Measurements from ENCODE around the gene MPP1. TPM values are rescaled to one million over a fixed set of nuclear protein-coding genes. Genes with fewer than 3 reads are reported as not detected.

The MPP1 gene
- total and polyA plus RNA-seq, 3 experiments from 2014 or later: 12.8 to 14.7 (median 13.0) TPM

DNA sequence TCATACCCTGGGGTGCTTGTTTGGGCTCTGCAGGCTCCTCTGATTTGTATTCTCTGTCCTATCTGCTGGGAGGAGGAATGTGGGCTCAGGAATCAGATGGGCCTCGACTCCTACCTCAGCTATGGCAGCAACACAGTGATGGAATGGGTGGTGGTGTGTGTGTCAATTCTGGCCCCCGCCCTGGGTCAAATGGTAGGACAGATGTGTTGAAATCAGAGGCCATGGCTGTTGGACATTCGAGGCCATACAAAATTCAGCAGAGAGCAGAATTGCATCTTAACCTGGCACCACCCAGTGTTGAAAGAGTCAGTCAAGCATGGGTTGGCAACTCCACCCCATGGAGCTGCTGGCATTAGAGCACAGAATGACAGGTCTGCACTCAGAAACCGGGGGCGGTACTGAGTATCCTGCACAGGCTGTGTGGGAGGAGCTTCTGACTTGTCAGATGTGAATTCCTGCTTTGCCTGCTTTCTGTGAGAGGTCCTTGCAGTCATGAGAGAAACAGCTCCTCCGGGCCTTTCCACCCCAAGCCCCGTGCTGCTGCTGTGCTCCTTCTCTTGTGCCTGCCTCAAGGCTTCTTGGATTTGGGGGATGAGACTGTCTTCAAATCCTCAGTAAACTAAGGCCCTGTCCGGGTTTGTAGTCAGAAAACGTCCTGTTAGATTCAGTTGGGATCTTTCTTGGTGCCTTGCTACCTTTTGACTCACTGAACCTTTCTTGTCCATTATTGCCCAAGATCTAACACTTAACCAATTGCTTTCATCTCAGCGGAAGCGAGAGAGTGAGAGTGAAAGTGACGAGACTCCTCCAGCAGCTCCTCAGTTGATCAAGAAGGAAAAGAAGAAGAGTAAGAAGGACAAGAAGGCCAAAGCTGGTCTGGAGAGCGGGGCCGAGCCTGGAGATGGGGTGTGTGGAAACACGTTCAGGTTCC lies 29.6 kb downstream of the MPP1 start:
- Histone ChIP-seq H3K9me3 (ENCODE audit: low read length) (no peaks in the 10 kb centered on the region), H3K27ac (ENCODE audit: low read depth, low read length) (no peak overlapping the region), H3K4me1 (ENCODE audit: insufficient read depth, low read length) (no peaks in the 10 kb centered on the region), H3K4me3 (ENCODE audit: low read length) (no peak overlapping the region), H3K36me3 (ENCODE audit: insufficient read depth, low read length) (peaks cover 33% of the 10 kb centered on the region), H3K27me3 (ENCODE audit: insufficient read depth, low read length, poor library complexity, severe bottlenecking) (no peaks in the 10 kb centered on the region)
- ChIA-PET POLR2A (no interaction called here), CTCF (no interaction called here)
- H3K4me1 Mint-ChIP-seq: peaks cover 0 to 2% (median 0%) of the 10 kb centered on the region in 3 donors
- H3K27me3 Mint-ChIP-seq: peaks cover 0 to 3% of the 10 kb centered on the region in 2 donors
- H3K9me3 Mint-ChIP-seq: peaks cover 0 to 2% (median 0%) of the 10 kb centered on the region in 5 donors
- H3K27ac Mint-ChIP-seq: peak overlapping the region in 2 of 8 donors; percentile 52 to 76
- H3K4me3 Mint-ChIP-seq: no peak overlapping the region
- DNase-seq: no peak
- peaks cover 0 to 69% (median 5%) of the 10 kb centered on the region in 3 donors for H3K36me3 Mint-ChIP-seq

DNA sequence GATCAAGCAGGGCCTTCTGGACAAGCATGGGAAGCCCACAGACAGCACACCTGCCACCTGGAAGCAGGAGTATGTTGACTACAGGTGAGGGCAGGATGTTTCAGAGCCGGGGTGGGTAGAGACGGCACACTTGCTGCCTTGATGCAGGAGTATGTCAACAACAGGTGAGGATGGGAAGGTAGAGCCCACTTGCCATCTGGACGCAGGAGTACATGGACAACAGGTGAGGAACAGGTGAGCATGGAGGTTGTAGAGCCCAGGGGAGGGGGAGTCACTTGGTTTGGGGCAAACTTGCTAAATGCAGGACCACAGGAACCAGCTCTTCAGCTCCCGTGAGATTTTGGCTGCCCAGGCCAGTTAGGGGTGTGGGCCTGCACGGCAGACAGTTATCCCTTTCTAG lies 30.7 kb downstream of the MPP1 start:
- Mint-ChIP-seq H3K4me1 (peaks cover 0 to 4% (median 0%) of the 10 kb centered on the region in 3 donors), H3K4me3 (no peak overlapping the region), H3K9me3 (peaks cover 0 to 2% (median 0%) of the 10 kb centered on the region in 5 donors), H3K27me3 (peaks cover 0 to 5% of the 10 kb centered on the region in 2 donors), H3K27ac (peak overlapping the region in 2 of 8 donors; percentile 77 to 80), H3K36me3 (peaks cover 0 to 77% (median 5%) of the 10 kb centered on the region in 3 donors)
- Histone ChIP-seq H3K4me3 (ENCODE audit: low read length) (no peak overlapping the region), H3K27ac (ENCODE audit: low read depth, low read length) (no peak overlapping the region), H3K4me1 (ENCODE audit: insufficient read depth, low read length) (no peaks in the 10 kb centered on the region), H3K27me3 (ENCODE audit: insufficient read depth, low read length, poor library complexity, severe bottlenecking) (no peaks in the 10 kb centered on the region), H3K36me3 (ENCODE audit: insufficient read depth, low read length) (peaks cover 36% of the 10 kb centered on the region), H3K9me3 (ENCODE audit: low read length) (no peaks in the 10 kb centered on the region)
- ChIA-PET CTCF (no interaction called here), POLR2A (no interaction called here)
- DNase-seq: no peak

DNA sequence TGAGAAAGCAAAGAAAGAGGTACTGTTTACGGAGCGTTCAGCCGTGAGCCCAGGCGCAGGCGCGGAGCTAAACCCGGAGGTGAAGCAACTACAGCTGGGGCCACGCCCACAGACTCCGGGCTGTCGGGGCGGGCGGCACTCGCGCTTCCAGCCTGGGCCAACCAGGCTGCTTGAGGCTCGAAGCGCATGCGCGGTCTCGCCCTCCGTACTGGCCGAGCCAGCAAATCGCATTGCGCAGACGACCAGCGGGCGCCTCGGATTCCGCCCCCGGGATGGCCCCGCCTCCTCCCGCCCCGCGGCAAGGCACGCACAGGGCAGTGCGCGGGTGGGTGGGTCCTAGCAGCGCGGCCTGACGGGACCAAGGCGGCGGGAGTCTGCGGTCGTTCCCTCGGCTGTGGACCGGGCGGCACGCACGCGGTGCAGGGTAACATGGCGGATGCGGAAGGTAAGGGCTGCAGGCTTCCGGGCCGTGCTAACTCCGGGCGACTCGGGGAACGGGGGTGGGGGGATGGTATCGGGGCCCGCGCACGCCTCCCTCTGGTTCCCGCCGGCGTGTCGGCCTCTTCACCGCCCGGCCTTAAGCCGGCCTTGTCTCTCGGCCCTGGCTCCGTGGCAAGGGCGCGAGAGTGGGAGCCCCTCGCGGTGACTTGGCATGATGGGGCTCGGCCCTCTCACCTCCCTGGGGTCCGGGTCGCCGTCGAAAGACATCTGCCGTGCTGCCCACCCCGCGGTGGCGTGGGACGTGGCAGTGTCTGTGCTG lies 42.6 kb downstream of the MPP1 start, which contains the start of gene DKC1:
Gene DKC1 (plus strand): TSS at position 328 of the 760 bp plus-strand sequence. CDS start 102 bp downstream, at position 430.
- Histone ChIP-seq H3K9me3 (ENCODE audit: low read length) (no peaks in the 10 kb centered on the region), H3K27ac (ENCODE audit: low read depth, low read length) (peak within 1 kb of the TSS; percentile 64), H3K4me1 (ENCODE audit: insufficient read depth, low read length) (peaks cover 11% of the 10 kb centered on the region), H3K27me3 (ENCODE audit: insufficient read depth, low read length, poor library complexity, severe bottlenecking) (no peaks in the 10 kb centered on the region), H3K4me3 (ENCODE audit: low read length) (peak within 1 kb of the TSS; percentile 87), H3K36me3 (ENCODE audit: insufficient read depth, low read length) (peaks cover 22% of the 10 kb centered on the region)
- Mint-ChIP-seq H3K27me3 (no peaks in the 10 kb centered on the region), H3K9me3 (no peaks in the 10 kb centered on the region), H3K4me1 (peaks cover 14 to 32% (median 25%) of the 10 kb centered on the region in 3 donors), H3K27ac (peak within 1 kb of the TSS; percentile 89 to 99 (median 94)), H3K4me3 (peak within 1 kb of the TSS; percentile 86 to 93 (median 88)), H3K36me3 (peaks cover 0 to 32% (median 5%) of the 10 kb centered on the region in 3 donors)
- ChIA-PET CTCF (interaction anchor here (1.6 to 3.0 kb wide), 4 partner anchors 12 to 70 kb away, joined by 3 to 13 read pairs (median 8); partner anchors contain the start of gene GAB3), POLR2A (interaction anchor here (0.6 to 4.3 kb wide), 7 partner anchors 9 to 49 kb away, joined by 3 to 22 read pairs (median 5); partner anchors contain the start of gene GAB3)
- peak; percentile 90 to 97 (median 93) for DNase-seq

DNA sequence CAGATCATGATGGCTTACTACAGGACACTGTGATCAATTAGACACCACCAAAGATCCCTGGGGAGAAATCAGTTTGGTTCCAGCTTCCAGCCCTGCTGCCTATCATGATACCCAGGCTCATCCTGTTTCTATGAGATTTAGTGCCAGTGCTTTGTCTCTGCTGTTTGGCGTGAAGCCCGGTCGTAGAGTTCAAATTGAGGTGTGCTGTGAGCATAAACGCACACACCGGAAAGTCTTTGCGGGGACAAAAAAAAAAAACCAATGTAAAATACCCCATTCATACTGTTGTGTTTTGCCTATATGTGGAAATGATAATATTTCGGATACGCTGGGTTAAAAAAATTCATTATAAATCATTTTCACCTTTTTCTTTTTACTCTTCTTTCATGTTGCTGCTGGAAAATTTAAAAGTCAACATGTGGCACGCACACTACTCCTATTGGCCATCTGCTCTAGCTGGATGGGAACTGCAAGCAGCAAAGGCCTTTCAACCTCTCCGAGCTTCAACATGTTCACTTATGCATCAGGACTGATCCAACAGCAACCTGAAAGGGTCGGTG lies 43.2 kb downstream of the MPP1 start:
- Mint-ChIP-seq H3K36me3 (peaks cover 0 to 26% (median 3%) of the 10 kb centered on the region in 3 donors), H3K4me1 (peaks cover 14 to 32% (median 25%) of the 10 kb centered on the region in 3 donors), H3K27me3 (no peaks in the 10 kb centered on the region), H3K27ac (peak overlapping the region; percentile 89 to 99 (median 94)), H3K4me3 (peak overlapping the region; percentile 86 to 93 (median 88)), H3K9me3 (no peaks in the 10 kb centered on the region)
- CTCF ChIA-PET: interaction anchor here (1.6 to 3.0 kb wide), 3 partner anchors 12 to 70 kb away, joined by 3 to 13 read pairs (median 11); partner anchors contain the start of gene GAB3
- peak overlapping the region; percentile 87 for H3K4me3 ChIP-seq (ENCODE audit: low read length)
- POLR2A ChIA-PET: interaction anchor here (0.6 to 4.3 kb wide), 7 partner anchors 9 to 49 kb away, joined by 3 to 22 read pairs (median 5); partner anchors contain the start of gene GAB3
- peak in 2 of 5 donors; percentile 2 to 49 for DNase-seq
- no peaks in the 10 kb centered on the region for H3K9me3 ChIP-seq (ENCODE audit: low read length)
- no peaks in the 10 kb centered on the region for H3K27me3 ChIP-seq (ENCODE audit: insufficient read depth, low read length, poor library complexity, severe bottlenecking)
- peaks cover 11% of the 10 kb centered on the region for H3K4me1 ChIP-seq (ENCODE audit: insufficient read depth, low read length)
- H3K36me3 ChIP-seq (ENCODE audit: insufficient read depth, low read length): peaks cover 17% of the 10 kb centered on the region
- H3K27ac ChIP-seq (ENCODE audit: low read depth, low read length): peak overlapping the region; percentile 64

DNA sequence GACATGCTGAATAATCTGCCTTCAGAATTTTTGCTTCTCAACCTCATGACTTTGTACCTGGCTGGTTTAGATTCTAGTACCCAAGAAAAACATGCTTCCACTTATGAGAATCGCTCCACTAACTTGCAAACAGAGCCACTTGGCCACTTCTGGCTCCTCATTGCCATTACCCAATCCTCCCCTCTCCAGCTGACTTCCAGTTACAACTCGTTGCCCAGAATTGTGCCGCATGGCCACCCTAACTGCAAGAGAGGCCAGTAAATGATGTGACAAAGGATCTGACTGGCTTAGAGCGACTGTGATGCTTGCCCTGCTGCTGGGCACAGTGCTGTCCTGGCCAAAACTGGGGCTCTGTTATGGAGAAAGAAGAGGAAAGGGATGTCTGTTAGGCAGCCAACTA lies 46.6 kb downstream of the MPP1 start:
- no peaks in the 10 kb centered on the region for H3K36me3 ChIP-seq (ENCODE audit: insufficient read depth, low read length)
- H3K27ac ChIP-seq (ENCODE audit: low read depth, low read length): no peak overlapping the region
- Mint-ChIP-seq H3K27ac (peak overlapping the region in 1 of 8 donors; percentile 77), H3K36me3 (peaks cover 0 to 3% (median 0%) of the 10 kb centered on the region in 3 donors), H3K4me3 (no peak overlapping the region), H3K4me1 (peaks cover 9 to 22% (median 16%) of the 10 kb centered on the region in 3 donors), H3K9me3 (no peaks in the 10 kb centered on the region), H3K27me3 (no peaks in the 10 kb centered on the region)
- H3K27me3 ChIP-seq (ENCODE audit: insufficient read depth, low read length, poor library complexity, severe bottlenecking): no peaks in the 10 kb centered on the region
- H3K4me1 ChIP-seq (ENCODE audit: insufficient read depth, low read length): peaks cover 11% of the 10 kb centered on the region
- ChIA-PET POLR2A (no interaction called here), CTCF (no interaction called here)
- no peak overlapping the region for H3K4me3 ChIP-seq (ENCODE audit: low read length)
- no peaks in the 10 kb centered on the region for H3K9me3 ChIP-seq (ENCODE audit: low read length)
- no peak for DNase-seq

DNA sequence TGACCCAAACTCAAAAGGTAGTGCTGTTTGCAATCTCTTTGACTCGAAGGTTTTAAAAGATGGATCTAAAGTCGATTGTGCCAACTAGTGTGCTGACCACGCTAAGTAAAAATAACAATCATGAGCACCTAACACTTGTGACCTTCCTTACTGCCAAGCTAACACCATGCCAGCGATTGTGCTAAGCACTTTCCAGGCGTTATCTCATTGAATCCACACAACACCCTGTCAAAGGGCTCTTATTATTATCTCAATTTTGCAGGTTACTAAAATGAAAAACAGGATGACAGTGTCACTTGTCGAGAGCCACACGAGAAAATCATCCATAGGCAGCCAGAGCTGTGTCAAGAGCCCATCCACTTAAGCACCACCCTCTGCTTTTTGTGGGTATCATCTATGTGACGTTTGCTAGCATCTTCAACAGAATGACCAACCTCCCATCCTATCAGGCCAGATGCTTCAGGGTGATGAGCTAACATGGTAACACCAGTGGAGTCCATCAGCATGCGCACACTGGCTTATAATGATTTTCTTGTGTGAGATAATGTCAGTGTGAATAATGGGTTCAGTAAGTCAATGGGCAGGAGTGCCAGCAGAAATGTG lies 53.5 kb downstream of the MPP1 start:
- CTCF ChIA-PET: interaction anchor here (0.9 to 6.6 kb wide), 3 partner anchors 27 to 39 kb away, joined by 3 to 65 read pairs (median 4); no protein-coding TSS in a partner anchor
- Mint-ChIP-seq H3K4me1 (peaks cover 20 to 38% (median 37%) of the 10 kb centered on the region in 3 donors), H3K36me3 (peaks cover 0 to 7% (median 0%) of the 10 kb centered on the region in 3 donors), H3K9me3 (no peaks in the 10 kb centered on the region), H3K27ac (peak overlapping the region; percentile 71 to 95 (median 84)), H3K4me3 (peak overlapping the region; percentile 71 to 91 (median 80)), H3K27me3 (peaks cover 0 to 5% of the 10 kb centered on the region in 2 donors)
- Histone ChIP-seq H3K4me1 (ENCODE audit: insufficient read depth, low read length) (peaks cover 15% of the 10 kb centered on the region), H3K27ac (ENCODE audit: low read depth, low read length) (peak overlapping the region; percentile 48), H3K36me3 (ENCODE audit: insufficient read depth, low read length) (no peaks in the 10 kb centered on the region), H3K9me3 (ENCODE audit: low read length) (no peaks in the 10 kb centered on the region), H3K4me3 (ENCODE audit: low read length) (peak overlapping the region; percentile 43), H3K27me3 (ENCODE audit: insufficient read depth, low read length, poor library complexity, severe bottlenecking) (no peaks in the 10 kb centered on the region)
- DNase-seq: no peak
- POLR2A ChIA-PET: interaction anchor here (0.7 to 2.2 kb wide), 3 partner anchors 11 to 21 kb away, joined by 4 to 22 read pairs (median 4); partner anchors contain the start of gene DKC1
